Sigmoid colon (tissue), 7 donors: ENCODE measurements around the gene SGCE. TPM values are rescaled to one million over a fixed set of nuclear protein-coding genes. Genes with fewer than 3 reads are reported as not detected.

ENCODE experiments used
- DNase-seq: peaks from one replicate; pipeline ENCODE4 v3.0.0-alpha.2; 2019
- H3K27ac ChIP-seq, 4 donors: fragments of 200-600 bp; sonication (generic); one replicate each; pipeline ENCODE4 v1.5.1; 2016 to 2019; ENCODE audit warnings: mild to moderate bottlenecking in 1 of 4
- H3K27me3 ChIP-seq, 3 donors: fragments of 200-600 bp; sonication (generic); one replicate each; pipeline ENCODE4 v1.5.1; 2019; ENCODE audit warnings: mild to moderate bottlenecking in 1 of 3
- H3K36me3 ChIP-seq, 4 donors: fragments of 200-600 bp; sonication (generic); one replicate each; pipeline ENCODE4 v1.5.1; 2016 to 2019
- H3K4me1 ChIP-seq, 4 donors: fragments of 200-600 bp; sonication (generic); one replicate each; pipeline ENCODE4 v1.5.1; 2017 to 2019
- H3K4me3 ChIP-seq, 4 donors: fragments of 200-600 bp; sonication (generic); one replicate each; pipeline ENCODE4 v1.5.1; 2017 to 2019; ENCODE audit warnings: mild to moderate bottlenecking in 2 of 4, moderate library complexity in 1 of 4
- H3K9me3 ChIP-seq, 4 donors: fragments of 200-600 bp in 3 of 4; sonication (generic) in 3 of 4; one replicate each; pipeline versions ENCODE4 v1.5.1 to v1.6.1; 2013 to 2019
- CTCF ChIP-seq, 4 experiments: fragments of 450-650 bp in 3 of 4; fragments of 200-600 bp in 1 of 4; IDR thresholded peaks; one replicate each; pipeline ENCODE4 v1.5.1; 2016 to 2019; ENCODE audit warnings: antibody characterized with exemption in 4 of 4, mild to moderate bottlenecking in 3 of 4, moderate library complexity in 2 of 4
- EP300 ChIP-seq, 4 donors: sonication (generic); formaldehyde crosslinking; IDR thresholded peaks; one replicate each; pipeline ENCODE4 v1.6.1; 2017; ENCODE audit warnings: antibody characterized with exemption in 4 of 4
- POLR2A ChIP-seq, 2 donors: fragments of 450-650 bp; IDR thresholded peaks; one replicate each; pipeline ENCODE4 v1.6.1; 2016; ENCODE audit warnings: antibody characterized with exemption in 2 of 2, mild to moderate bottlenecking in 2 of 2, moderate library complexity in 2 of 2
- POLR2AphosphoS5 ChIP-seq, 4 donors: sonication (generic); formaldehyde crosslinking; IDR thresholded peaks; one replicate each; pipeline ENCODE4 v1.6.1; 2017; ENCODE audit warnings: antibody characterized with exemption in 4 of 4
- WGBS, 2 donors: extraction: QIAGEN DNeasy Blood & Tissue Kit; methylation state at CpG; one replicate each; pipeline ENCODE4 v1.1.7; 2013; 5-methylcytosine and 5-hydroxymethylcytosine counted together
- intact Hi-C: fragments of 100-400 bp; cut with DNase I; formaldehyde crosslinking; loops from one replicate; pipeline ENCODE4 v1.15.1; 2023
- polyA plus RNA-seq, 3 donors: library from polyadenylated mRNA; stranded (reverse); fragments of 200-250 nt; gene quantifications; one replicate each; pipeline ENCODE4 v1.2.3, GENCODE V29; 2013
- total RNA-seq, 4 donors: library from RNA; depleted of rRNA; stranded (reverse); fragments of >200 nt; gene quantifications; one replicate each; pipeline ENCODE4 v1.1.0, GENCODE V29; 2016
- donor health status: healthy with polysubstance abuse.
- donor health status: Bipolar disorder and iron deficiency.
- donor health status: healthy.

Gene SGCE
- total and polyA plus RNA-seq, 7 donors: 2.8 to 244 (median 135) TPM

DNA sequence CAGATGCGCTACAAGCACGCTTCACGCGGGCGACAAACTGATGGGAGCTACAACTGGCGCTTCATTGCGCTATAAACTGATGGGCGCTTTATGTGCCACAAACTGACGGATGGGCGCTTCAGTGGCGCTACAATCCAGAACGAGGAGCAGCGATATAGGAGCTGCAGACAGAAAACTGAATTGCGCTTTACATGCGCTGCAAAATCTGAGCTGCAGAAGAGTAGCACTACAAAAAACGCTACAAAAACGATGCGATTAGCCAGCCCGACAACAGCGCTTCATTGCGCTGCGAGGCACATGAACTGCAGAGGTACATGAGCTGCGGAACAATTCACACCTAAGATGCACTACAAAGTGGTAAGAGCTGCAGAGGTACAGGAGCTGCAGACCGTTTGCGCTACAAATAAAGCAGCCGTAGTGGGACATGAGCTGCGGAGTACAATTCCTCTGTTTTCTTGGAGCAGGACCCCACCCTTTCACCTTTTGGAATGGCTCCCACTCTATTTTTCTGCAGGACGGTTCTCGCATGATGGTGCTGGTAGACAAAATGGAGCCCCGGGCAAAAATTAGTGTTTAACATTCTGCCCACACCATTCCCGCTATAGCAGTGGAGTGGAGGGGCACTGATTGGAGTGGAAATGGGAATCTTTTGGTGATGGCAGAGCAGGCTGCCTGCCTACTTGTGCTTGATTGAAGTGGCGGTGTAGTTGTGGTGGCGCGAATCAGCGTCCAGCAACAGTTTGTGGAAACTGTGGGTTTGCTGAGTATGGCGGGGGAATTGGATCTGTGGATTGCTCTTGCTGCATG, 1.2 kb upstream of the SGCE start:
- Histone ChIP-seq H3K36me3 (no peaks in the 10 kb centered on the region), H3K9me3 (no peaks in the 10 kb centered on the region), H3K27ac (peak overlapping the region; percentile 82 to 89 (median 86)), H3K4me3 (peak overlapping the region; percentile 28 to 84 (median 72)), H3K4me1 (peaks cover 0 to 28% (median 13%) of the 10 kb centered on the region in 4 donors), H3K27me3 (no peaks in the 10 kb centered on the region)
- TF ChIP-seq POLR2A (IDR thresholded peaks at IDR 0.05) (no peak), EP300 (IDR thresholded peaks at IDR 0.05) (no peak), CTCF (IDR thresholded peaks at IDR 0.05) (no peak), POLR2AphosphoS5 (IDR thresholded peaks at IDR 0.05) (no peak)
- no peak for DNase-seq
- intact Hi-C loops: loop anchor here (2.0 to 10.0 kb wide), 6 partner anchors 146 to 542 kb away; partner anchors contain the start of gene PPP1R9A
- 49 to 54% methylated on average over 36 of the region's 36 CpGs for WGBS, 2 donors

GRCh38 chr7:94656658-94656924, 658 bp upstream of the SGCE start:
- H3K9me3 ChIP-seq: no peaks in the 10 kb centered on the region
- H3K27ac ChIP-seq: peak overlapping the region; percentile 82 to 89 (median 86)
- H3K4me3 ChIP-seq: peak overlapping the region; percentile 69 to 84 (median 72)
- 48 to 57% methylated on average over 10 of the region's 10 CpGs for WGBS, 2 donors
- H3K27me3 ChIP-seq: no peaks in the 10 kb centered on the region
- TF ChIP-seq POLR2AphosphoS5 (IDR thresholded peaks at IDR 0.05): no peak
- no peak for TF ChIP-seq CTCF (IDR thresholded peaks at IDR 0.05)
- TF ChIP-seq EP300 (IDR thresholded peaks at IDR 0.05): no peak
- TF ChIP-seq POLR2A (IDR thresholded peaks at IDR 0.05): no peak
- H3K4me1 ChIP-seq: peaks cover 0 to 29% (median 17%) of the 10 kb centered on the region in 4 donors
- no peak for DNase-seq
- H3K36me3 ChIP-seq: no peaks in the 10 kb centered on the region
- intact Hi-C loops: loop anchor here (2.0 to 10.0 kb wide), 6 partner anchors 146 to 542 kb away; partner anchors contain the start of gene PPP1R9A

GRCh38 chr7:94655126-94655847, 646 bp downstream of the SGCE start:
- Histone ChIP-seq H3K4me1 (peaks cover 0 to 41% (median 26%) of the 10 kb centered on the region in 4 donors), H3K9me3 (no peaks in the 10 kb centered on the region), H3K36me3 (no peaks in the 10 kb centered on the region), H3K27ac (peak overlapping the region; percentile 82 to 89 (median 86)), H3K4me3 (peak overlapping the region; percentile 69 to 84 (median 72)), H3K27me3 (no peaks in the 10 kb centered on the region)
- WGBS, 2 donors: 1 to 2% methylated on average over 38 of the region's 38 CpGs
- intact Hi-C loops: loop anchor here (5.0 to 10.0 kb wide), 3 partner anchors 252 to 360 kb away; partner anchors contain the start of gene PPP1R9A
- TF ChIP-seq CTCF (IDR thresholded peaks at IDR 0.05) (no peak), POLR2AphosphoS5 (IDR thresholded peaks at IDR 0.05) (no peak), EP300 (IDR thresholded peaks at IDR 0.05) (no peak), POLR2A (IDR thresholded peaks at IDR 0.05) (no peak)
- DNase-seq: peak; percentile 72

- no peaks in the 10 kb centered on the region for H3K36me3 ChIP-seq
- no peak for DNase-seq
- H3K4me1 ChIP-seq: peaks cover 0 to 46% (median 28%) of the 10 kb centered on the region in 4 donors
- H3K27ac ChIP-seq: peak overlapping the region; percentile 82 to 89 (median 86)
- H3K27me3 ChIP-seq: no peaks in the 10 kb centered on the region
- TF ChIP-seq POLR2A (IDR thresholded peaks at IDR 0.05) (no peak), EP300 (IDR thresholded peaks at IDR 0.05) (no peak), CTCF (IDR thresholded peaks at IDR 0.05) (no peak), POLR2AphosphoS5 (IDR thresholded peaks at IDR 0.05) (no peak)
- WGBS, 2 donors: 9 to 10% methylated on average over 11 of the region's 11 CpGs
- intact Hi-C loops: loop anchor here (5.0 to 10.0 kb wide), 3 partner anchors 253 to 360 kb away; partner anchors contain the start of gene PPP1R9A
- H3K4me3 ChIP-seq: peak overlapping the region; percentile 69 to 84 (median 72)
- H3K9me3 ChIP-seq: no peaks in the 10 kb centered on the region
Observed at GRCh38 chr7:94654783-94655125, 1.2 kb downstream of the SGCE start.
